Stromal cell of bone marrow (primary cell): ENCODE results near the gene QPRT.
"Not testable (repeated sequence)": the region's sequence is repeated elsewhere in the genome, so short reads cannot be mapped to it uniquely, and the experiment has no call there.

Experiments used
- DNase-seq: peaks from one replicate; pipeline ENCODE4 v3.0.0-alpha.2; 2012; ENCODE audit warnings: low read depth

Gene QPRT

GRCh38 chr16:29694384-29695195 lies 15.6 kb downstream of the QPRT start:
- peak; percentile 47 for DNase-seq

GRCh38 chr16:29695675-29696074 lies 16.7 kb downstream of the QPRT start:
- DNase-seq: not testable (repeated sequence)

GRCh38 chr16:29696881-29697331 lies 17.9 kb downstream of the QPRT start:
- DNase-seq: no peak

- DNase-seq: no peak
Observed at GRCh38 chr16:29697391-29697790, 18.4 kb downstream of the QPRT start.

GRCh38 chr16:29698042-29698441 lies 19.1 kb downstream of the QPRT start:
- DNase-seq: no peak

GRCh38 chr16:29698484-29699323 lies 19.7 kb downstream of the QPRT start:
- DNase-seq: no peak

- no peak for DNase-seq
Observed at GRCh38 chr16:29699324-29700219, 20.6 kb downstream of the QPRT start.

- DNase-seq: peak; percentile 83
Observed at GRCh38 chr16:29700253-29700987, 21.4 kb downstream of the QPRT start.

GRCh38 chr16:29701214-29701555 lies 22.2 kb downstream of the QPRT start:
- DNase-seq: no peak

- no peak for DNase-seq
Observed at GRCh38 chr16:29702269-29702668, 23.3 kb downstream of the QPRT start.

GRCh38 chr16:29705030-29705429 lies 26.1 kb downstream of the QPRT start:
- no peak for DNase-seq

- DNase-seq: not testable (repeated sequence)
Observed at GRCh38 chr16:29707160-29707559, 28.2 kb downstream of the QPRT start.

GRCh38 chr16:29708917-29709600 lies 30.1 kb downstream of the QPRT start:
- no peak for DNase-seq

GRCh38 chr16:29709657-29710056 lies 30.7 kb downstream of the QPRT start:
- DNase-seq: not testable (repeated sequence)

GRCh38 chr16:29710227-29711219 lies 31.5 kb downstream of the QPRT start:
- DNase-seq: peak; percentile 66

GRCh38 chr16:29712809-29713208 lies 33.8 kb downstream of the QPRT start:
- DNase-seq: no peak

GRCh38 chr16:29714396-29714795 lies 35.4 kb downstream of the QPRT start:
- DNase-seq: no peak

- no peak for DNase-seq
Observed at GRCh38 chr16:29714972-29715371, 36.0 kb downstream of the QPRT start.

- no peak for DNase-seq
Observed at GRCh38 chr16:29717113-29717512, 38.1 kb downstream of the QPRT start.

GRCh38 chr16:29719063-29719462 lies 40.1 kb downstream of the QPRT start:
- no peak for DNase-seq
